ENCODE data around the gene PCBP3. TPM values are rescaled to one million over a fixed set of nuclear protein-coding genes. Genes with fewer than 3 reads are reported as not detected.

PCBP3 gene
- total RNA-seq, 2 donors from 2014 or later = 0.77 to 17.2 TPM

- Histone ChIP-seq H3K27me3 (replicated peaks; ENCODE audit: insufficient read depth) (no peaks in the 10 kb centered on the region), H3K27ac (no peak overlapping the region), H3K9me3 (no peaks in the 10 kb centered on the region), H3K4me3 (no peak overlapping the region), H3K4me1 (replicated peaks) (no peaks in the 10 kb centered on the region), H3K36me3 (no peaks in the 10 kb centered on the region)
- intact Hi-C loops (cut with DNase I) = no loop called here
- DNase-seq (ENCODE audit: low spot score) = no peak
- WGBS = 93% methylated on average over 11 of the region's 11 CpGs
- TF ChIP-seq POLR2AphosphoS5 (IDR thresholded peaks at IDR 0.05) (no peak), CTCF (IDR thresholded peaks at IDR 0.05) (no peak), POLR2A (IDR thresholded peaks at IDR 0.05) (no peak)
Observed at GRCh38 chr21:45918011-45918410, 274.5 kb downstream of the PCBP3 start.

- Histone ChIP-seq H3K4me1 (replicated peaks) (no peaks in the 10 kb centered on the region), H3K27me3 (replicated peaks; ENCODE audit: insufficient read depth) (no peaks in the 10 kb centered on the region), H3K36me3 (no peaks in the 10 kb centered on the region), H3K4me3 (no peak overlapping the region), H3K9me3 (no peaks in the 10 kb centered on the region), H3K27ac (no peak overlapping the region)
- whole genome bisulfite sequencing = 77% methylated on average over 20 of the region's 20 CpGs
- no peak for DNase-seq (ENCODE audit: low spot score)
- intact Hi-C loops (cut with DNase I) = no loop called here
- TF ChIP-seq POLR2AphosphoS5 (IDR thresholded peaks at IDR 0.05) = no peak
- no peak for TF ChIP-seq POLR2A (IDR thresholded peaks at IDR 0.05)
- no peak for TF ChIP-seq CTCF (IDR thresholded peaks at IDR 0.05)
Observed at GRCh38 chr21:45918835-45919447, 275.4 kb downstream of the PCBP3 start.

GRCh38 chr21:45919593-45919992 is 276.1 kb downstream of the PCBP3 start:
- H3K4me1 ChIP-seq (replicated peaks) = no peaks in the 10 kb centered on the region
- no peaks in the 10 kb centered on the region for H3K36me3 ChIP-seq
- intact Hi-C loops (cut with DNase I) = no loop called here
- H3K27ac ChIP-seq = no peak overlapping the region
- no peaks in the 10 kb centered on the region for H3K9me3 ChIP-seq
- no peaks in the 10 kb centered on the region for H3K27me3 ChIP-seq (replicated peaks; ENCODE audit: insufficient read depth)
- WGBS = 84% methylated on average over 15 of the region's 15 CpGs
- no peak overlapping the region for H3K4me3 ChIP-seq
- DNase-seq (ENCODE audit: low spot score) = no peak
- TF ChIP-seq POLR2A (IDR thresholded peaks at IDR 0.05) = no peak
- no peak for TF ChIP-seq POLR2AphosphoS5 (IDR thresholded peaks at IDR 0.05)
- no peak for TF ChIP-seq CTCF (IDR thresholded peaks at IDR 0.05)

GRCh38 chr21:45920824-45921600 is 277.5 kb downstream of the PCBP3 start:
- intact Hi-C loops (cut with DNase I) = loop anchor here (10.0 kb wide), 1 partner anchor 366 kb away; no protein-coding TSS in a partner anchor
- no peaks in the 10 kb centered on the region for H3K9me3 ChIP-seq
- no peak overlapping the region for H3K27ac ChIP-seq
- TF ChIP-seq CTCF (IDR thresholded peaks at IDR 0.05) = no peak
- TF ChIP-seq POLR2AphosphoS5 (IDR thresholded peaks at IDR 0.05) = no peak
- no peak for TF ChIP-seq POLR2A (IDR thresholded peaks at IDR 0.05)
- H3K36me3 ChIP-seq = no peaks in the 10 kb centered on the region
- H3K4me1 ChIP-seq (replicated peaks) = no peaks in the 10 kb centered on the region
- H3K4me3 ChIP-seq = no peak overlapping the region
- DNase-seq (ENCODE audit: low spot score) = no peak
- no peaks in the 10 kb centered on the region for H3K27me3 ChIP-seq (replicated peaks; ENCODE audit: insufficient read depth)
- WGBS = 90% methylated on average over 8 of the region's 8 CpGs
